Cortex of kidney (tissue), 1 donor: ENCODE data around the gene ZNF384.

Experiments used
- DNase-seq: peaks from one replicate; lab custom pipeline; 2025; lab: John Stamatoyannopoulos, UW

ZNF384 gene

DNA sequence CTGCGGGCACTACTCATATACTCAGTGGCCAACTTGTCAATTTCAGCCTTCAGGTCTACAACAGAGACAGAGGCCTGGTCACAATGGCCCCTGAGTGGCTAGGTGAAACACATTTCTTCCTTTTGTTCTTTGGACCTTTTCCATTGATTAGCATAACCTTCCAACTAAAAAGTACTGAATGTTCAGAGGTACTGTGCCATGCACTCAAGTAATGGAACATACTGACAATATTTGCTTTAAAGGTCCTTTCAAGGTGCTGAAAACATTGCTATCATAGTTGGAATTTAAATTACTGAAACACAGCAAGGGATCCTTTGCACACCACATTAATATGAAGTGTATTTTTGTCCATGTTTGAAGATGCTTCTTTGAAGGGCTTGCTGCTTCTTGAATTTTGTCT, 35.8 kb downstream of the ZNF384 start:
- no peak for DNase-seq

DNA sequence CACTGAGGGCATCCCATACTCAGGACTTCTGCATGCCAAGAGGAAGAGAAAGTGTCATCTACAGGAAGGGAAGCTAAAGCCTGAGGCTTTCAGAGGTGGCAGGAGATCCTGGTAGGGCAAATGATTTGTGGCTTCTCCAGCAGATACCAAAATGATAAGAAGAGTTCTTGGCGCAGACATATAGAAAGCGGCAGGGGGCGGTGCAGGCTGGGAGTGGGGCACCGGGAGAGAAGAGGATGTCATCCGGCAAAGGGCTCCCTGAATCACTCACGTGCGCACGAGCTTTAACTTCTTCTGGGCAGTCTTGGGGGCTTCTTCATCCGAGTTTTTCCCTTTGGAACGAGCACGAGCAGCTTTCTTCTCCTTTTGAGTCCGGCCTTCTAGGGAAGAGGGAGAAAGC, 36.8 kb downstream of the ZNF384 start:
- no peak for DNase-seq

DNA sequence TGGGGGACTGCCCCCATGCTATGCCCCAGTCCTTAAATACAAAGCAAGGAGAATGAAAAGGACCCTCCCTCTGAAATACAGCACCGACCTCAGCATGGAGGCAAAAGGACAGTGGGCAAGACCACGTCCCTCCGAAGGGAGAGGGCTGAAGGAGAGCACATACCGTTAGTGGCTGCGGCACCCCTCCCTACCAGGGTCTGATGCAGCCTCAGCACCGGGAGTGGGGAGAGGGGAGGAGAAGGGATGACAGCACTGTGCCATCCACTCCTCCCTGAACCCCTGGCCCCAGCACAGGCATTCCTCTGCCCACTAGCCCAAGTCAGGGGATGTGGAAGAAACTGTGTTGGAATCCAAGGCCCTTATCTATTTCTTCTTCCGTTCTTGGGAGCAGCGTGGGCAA, 38.3 kb downstream of the ZNF384 start:
- no peak for DNase-seq

DNA sequence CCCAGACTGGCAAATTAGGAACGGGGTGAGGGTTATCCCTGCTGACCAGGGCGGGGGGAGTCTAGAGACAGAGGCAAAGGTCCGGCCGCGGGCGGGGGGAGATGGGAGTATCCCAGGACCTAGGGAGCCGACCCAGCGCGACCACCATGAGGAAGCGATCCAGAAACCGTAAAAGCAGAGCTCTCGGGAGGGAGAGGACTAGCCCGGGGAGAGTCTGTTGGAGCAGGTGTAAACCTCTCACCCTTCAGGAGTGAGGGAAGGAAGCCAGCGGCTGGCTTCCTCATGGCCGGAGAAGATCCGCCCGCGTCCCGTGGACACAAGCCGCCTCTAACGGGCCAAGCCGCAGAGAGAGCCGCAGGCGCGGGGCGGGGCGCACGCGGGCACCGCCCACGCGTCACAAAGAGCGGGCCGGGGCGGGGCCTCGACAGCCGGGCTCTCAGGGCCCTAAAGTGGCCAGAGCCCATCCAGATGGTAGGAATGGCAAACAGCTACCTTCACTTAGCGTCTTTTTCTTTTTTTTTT, 42.0 kb downstream of the ZNF384 start, which contains the start of gene ACRBP:
Gene ACRBP (minus strand): TSS at position 350 of the 522 bp plus-strand sequence. CDS start 66 bp downstream, at position 284.
- DNase-seq = no peak

DNA sequence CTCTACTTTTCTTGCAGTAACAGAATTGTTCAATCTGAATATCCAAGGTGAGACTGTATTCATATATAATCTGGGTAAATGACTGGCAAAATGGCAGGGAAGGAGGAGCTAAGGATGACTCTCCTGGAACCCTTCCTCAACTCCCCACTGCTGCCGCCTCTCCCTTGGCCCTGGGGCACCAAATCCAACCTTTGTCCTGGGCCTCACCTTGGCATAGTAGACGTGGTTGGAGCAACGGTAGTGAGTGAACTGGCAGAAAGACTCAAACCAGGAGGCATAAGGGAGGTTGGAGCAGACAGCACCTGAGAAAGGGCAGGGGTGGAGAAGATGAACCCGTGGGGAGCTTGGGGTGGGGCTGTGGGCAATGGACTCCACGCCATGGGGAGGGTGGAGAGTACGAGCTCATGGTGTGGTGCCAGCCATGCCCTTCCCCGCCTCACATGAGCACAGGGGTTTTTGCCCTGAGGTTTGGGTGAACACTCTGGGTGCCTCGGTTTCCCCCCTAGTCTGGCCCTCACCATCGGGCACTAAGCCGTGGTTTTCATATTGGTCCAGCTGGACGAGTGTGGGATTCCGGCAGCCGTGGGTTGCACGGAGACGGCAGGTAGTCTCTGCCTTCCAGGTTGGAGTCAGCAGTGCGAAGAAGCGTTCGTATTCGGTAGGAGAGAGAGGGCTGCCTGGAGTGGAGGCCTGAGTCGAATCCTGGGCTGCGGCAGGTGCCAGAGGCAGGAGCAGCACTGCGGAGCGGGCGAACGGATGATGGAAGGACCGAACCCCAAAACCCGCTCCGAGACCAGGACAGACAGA, 42.7 kb downstream of the ZNF384 start:
- no peak for DNase-seq

DNA sequence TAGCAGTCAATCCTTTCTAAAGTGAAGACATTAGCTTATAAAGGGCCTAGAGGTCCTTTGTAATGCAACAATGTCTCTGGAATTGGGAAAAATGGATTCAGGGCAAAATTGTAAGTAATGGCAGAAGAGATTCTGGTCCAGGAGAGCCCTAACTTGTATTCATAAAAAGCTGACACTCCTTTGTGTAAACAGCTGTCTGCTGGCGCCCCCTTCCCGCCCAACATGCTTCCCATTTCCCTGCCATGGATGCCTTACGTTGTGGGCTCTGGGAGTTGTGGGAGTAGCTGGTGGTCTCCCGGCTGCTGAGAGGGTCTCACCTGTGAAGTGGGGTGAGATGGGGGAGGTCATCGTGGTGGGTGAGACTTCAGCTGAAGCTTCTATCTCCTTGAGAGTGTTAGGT, 44.3 kb downstream of the ZNF384 start:
- no peak for DNase-seq

DNA sequence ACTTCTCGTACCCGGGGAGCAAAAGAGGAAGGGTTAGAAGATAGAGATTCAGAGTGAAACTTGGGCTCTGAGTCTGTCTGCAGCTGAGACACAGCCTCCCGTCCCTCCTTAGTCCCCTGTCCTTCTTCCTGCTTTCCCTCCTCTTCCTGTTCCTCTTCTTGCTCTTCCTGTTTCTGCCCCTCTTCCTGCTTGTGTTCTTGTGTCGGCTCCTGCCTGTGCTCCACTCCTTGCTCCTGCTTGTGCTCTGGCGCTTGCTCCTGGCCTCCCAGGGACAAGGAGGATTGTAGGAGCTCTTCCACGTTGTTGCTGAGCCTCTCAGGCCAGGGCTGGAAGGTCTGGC, 44.9 kb downstream of the ZNF384 start:
- no peak for DNase-seq

DNA sequence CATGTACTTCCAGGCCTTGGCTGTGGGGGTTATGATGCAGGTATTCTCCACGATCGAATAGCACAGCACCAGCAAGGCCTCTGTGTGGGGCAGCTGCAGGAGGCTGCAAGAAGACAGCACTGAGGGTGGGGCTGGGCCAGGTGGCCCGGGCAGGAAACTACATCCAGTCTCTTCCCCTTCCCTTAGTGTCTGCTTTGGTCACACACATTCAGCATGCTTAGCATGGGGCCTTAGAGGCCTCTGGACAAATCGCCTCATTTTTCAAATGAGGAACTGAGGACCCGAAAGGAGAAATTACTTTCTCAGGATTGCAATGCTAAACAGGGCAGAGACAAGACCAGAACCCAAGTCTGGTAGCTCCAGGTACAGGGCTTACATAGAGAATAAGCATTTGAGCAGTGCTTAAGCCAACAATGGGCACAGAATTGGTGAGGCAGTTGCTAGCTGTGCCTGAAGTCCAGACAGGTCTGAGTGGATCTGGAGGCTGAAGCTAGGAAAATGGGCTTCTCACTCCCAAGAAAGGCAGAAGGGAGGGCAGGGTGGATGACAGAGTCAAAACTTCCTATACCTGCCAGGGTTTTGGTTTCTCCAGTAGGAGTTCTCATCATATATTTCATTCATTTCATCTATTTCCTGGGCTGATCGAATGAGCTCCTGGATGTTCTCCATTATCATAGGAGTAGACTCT, 45.5 kb downstream of the ZNF384 start:
- no peak for DNase-seq

DNA sequence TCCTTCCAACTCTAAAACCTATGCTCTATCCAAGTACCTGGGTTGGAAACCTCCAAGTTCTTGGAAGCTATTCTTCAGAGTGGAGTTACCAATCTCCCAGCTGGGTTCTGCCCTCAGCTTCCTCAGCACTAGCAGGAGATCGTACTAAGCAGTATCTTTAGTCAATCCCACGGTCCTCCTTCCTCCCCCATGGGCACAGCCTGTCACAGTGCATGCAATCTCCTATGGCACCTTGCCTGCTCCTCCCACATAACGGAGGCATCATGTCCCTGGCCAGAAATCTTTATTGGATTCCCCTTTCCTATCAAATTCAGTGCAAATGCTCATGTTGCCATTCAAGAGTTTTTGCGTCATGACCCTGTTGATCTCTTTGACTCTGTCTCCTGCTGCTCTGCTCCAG, 48.0 kb downstream of the ZNF384 start:
- DNase-seq = no peak

DNA sequence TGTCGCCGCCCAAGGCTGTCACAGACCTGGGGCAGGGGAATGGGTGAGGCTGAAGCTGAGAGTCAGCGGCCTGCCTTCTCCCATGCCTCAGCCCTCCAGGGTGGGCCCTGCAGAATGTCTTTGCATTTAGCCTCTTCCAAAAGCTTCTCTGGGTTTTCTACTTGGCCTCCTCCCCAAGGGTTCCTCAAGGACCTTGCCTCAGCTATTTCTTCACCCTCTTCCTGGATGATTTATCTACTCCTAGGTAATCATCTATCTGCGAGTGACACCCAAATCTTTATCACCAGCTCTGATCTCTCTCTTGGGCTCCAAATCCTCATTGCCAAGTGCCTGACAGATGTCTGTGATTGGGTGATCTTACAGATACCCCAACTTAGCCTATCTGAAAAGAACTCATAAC, 48.7 kb downstream of the ZNF384 start:
- DNase-seq = no peak

DNA sequence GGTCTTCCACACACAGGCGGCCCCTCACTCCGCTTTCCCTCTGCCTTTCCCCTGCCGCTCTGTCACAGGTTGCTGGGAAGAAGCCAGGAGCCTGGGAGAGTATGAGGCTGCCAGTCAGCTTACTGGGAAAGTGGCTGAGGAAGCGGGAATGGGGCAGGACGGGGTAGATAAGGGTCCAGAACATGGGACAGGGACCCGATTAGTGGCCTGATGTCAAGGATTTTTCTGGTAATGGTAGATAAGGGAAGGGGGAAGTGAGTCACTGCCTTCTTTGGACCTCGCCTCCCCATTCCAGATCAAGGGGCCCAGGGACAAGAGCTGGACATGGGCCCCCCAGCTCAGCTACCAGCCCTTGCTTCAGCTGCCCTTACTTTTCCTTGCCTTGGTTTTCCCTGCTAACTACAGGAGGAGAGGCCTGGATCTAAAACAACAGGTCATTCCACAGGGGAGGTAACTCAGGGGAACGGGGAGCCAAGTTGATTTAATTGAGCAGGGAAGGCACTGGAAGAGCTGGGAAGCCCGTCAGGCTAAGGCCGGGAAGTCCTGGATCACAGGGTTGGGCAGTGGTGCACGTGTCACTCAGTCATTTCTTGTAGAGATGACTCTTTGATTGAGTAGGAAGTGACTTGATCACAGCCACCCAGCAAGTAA, 49.9 kb downstream of the ZNF384 start:
- no peak for DNase-seq

DNA sequence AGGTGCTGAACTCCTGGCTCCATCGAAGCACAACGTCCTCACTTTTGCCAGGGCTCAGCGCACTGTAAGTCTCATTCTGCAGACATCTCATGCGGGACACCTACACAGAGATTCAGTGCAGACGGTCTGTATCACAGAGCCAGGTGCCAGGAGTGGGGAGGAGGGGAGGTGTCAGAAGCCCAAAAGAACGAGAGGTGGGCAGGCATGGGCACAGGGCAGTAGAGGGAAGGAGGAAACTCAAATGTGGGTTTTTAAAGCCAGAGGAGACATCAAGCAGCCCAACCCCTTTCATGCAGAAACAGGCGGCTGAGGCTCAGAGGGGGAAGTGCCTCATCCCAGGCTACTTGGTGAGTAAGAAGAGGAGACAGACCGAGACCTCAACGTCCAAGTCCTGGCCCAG, 50.9 kb downstream of the ZNF384 start:
- DNase-seq = no peak

DNA sequence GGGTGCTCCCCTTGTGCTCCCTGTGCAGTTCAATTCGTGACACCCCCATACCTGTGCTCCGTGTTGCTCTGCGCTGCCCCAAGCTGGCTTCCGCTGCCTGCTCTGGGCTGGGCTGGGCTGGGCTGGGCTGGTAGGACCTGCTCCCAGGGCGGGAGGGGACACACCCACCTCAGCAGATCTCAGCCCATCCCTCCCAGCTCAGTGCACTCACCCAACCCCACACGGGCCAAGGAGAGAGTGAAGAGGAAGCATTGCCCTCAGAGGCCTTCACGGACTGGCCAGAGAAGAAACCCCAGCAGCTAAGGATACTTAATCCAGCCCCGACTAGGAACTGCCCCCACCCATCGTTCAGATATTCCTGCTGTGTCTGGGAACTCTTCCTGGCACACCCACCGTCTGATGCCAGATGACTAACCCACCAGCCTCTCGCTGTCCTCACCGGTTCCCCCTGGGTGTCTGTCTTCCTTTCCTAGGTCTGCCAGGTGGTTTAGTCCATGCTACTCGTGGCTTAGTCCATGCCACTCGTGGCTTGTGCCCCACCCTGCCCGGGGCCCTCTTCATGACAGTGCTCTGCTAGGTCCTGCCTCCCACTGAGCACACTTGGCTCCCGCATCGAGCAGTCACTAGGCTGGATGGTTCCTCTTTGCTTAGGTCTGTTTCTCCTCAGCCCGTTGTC, 53.2 kb downstream of the ZNF384 start, which contains the start of gene LPAR5:
Gene LPAR5 (minus strand): TSS at position 104 of the 676 bp plus-strand sequence. CDS start 14,711 bp downstream, outside the sequence.
- no peak for DNase-seq

DNA sequence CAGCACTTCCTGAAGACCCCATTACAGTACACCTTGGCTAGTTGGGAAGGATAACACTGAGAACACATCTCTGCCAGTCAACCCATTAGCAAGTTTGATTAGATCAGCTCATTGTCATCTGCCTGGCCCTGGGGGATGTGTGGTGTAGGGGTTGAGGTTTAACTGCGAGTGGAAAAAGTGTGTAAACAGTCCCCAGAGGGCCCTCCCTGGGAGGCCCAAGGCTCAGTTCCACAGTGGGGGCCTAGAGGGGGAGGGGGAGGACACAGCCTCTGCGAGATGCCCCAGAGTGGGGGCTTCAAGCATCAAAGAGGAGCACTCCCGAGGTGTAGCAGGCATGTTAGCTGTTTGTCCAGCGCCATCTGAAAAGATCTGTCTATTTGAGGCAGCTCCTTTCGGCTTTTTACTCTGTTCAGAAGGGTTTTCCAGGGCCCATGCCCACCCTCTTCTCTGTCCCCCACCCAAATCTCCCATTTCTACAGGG, 53.8 kb downstream of the ZNF384 start:
- no peak for DNase-seq

DNA sequence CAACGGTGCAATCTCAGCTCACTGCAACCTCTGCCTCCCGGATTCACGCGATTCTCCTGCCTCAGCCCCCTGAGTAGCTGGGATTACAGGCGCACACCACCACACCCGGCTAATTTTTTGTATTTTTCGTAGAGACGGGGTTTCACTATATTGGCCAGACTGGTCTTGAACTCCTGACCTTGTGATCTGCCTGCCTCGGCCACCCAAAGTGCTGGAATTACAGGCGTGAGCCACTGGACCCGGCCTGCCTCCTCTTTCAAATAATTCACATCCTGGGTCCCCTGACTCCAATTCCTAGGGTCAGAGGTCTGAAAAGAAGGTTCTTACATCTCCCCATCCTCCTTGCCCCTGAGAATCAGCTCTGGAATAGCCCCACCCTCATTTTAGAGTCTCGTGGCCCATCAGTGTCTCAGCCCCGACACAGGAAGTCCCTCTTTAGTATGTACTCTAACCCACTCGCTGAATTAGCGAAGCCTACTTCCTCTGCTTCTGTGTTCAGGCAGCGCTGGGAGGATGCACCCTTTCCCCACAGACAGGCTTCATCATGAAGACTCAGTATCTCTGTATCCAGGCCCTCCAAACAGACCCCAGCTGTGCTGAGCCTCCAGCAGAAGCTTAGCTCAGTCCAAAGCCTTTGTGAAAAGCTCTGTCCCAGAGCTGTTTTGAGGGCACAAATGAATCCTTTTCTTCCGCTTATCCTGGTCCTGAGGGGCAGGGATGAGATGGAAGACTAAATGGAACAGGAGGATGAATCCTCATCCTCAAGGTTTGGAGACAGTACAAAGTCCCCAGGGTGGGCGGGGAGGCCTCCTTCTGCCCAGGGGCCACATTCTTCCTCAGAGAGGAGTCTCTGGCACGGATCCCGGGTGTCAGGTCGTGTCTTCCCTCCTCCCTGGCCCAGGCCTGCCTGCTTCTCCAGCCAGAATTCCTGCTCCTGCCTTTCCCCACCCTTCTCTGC, 56.9 kb downstream of the ZNF384 start:
- DNase-seq = no peak

DNA sequence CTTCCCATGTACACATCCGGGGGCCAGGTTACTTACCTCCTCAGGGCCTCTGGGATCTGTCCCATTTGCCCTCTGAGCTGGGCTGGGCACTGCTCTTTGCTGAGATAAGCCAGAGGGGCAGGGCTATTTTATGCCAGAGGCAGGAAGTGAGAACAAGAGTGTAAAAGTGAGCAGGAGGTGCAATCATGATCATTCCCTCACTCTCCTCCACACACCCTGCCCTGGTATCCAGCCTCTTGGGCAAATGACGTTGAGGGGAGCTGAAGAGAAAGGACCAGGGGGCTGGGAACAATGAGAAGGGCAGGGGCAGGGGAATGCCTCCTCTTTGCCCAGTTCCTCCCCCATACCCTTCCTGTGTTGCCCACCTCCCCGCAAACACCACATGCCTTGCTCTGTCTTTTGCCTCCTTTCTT, 57.6 kb downstream of the ZNF384 start:
- no peak for DNase-seq

DNA sequence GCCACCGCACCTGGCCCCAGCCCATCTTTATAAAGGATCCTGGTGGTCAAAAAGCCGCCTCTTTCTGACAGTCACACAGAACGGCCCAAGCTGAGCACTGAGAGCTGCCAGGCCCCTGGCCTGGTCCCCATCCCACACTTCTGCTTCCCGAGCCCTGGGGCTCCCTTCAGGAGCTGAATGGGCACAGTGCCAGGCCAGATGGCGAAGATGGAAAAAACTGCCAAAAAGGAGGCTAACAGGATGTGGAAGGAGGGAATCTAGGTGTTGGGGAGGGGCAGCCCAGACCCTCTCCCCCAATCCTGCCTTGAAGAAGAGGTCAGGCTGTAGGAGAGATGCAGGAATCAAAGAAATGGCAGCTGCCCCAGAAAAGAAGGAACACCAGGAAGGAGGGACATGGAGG, 58.4 kb downstream of the ZNF384 start:
- no peak for DNase-seq

DNA sequence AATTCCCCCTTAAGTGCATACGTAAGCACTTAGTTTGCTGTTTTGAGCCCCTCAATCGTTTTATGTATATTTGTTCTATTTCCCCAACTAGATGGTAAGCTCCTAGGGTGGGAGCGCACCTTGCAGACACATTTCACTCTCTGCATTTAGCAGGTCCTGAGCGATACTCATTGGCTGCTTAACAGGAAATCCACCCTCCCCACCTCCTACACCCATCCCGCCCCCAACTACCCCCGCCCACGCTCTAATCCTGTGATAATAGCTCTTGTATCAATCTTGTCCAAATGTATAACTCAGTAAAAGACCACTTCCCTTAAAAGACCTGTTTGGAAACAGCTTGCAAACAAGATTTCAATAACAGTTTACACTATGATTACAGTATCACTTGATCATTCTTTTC, 61.6 kb downstream of the ZNF384 start:
- no peak for DNase-seq

DNA sequence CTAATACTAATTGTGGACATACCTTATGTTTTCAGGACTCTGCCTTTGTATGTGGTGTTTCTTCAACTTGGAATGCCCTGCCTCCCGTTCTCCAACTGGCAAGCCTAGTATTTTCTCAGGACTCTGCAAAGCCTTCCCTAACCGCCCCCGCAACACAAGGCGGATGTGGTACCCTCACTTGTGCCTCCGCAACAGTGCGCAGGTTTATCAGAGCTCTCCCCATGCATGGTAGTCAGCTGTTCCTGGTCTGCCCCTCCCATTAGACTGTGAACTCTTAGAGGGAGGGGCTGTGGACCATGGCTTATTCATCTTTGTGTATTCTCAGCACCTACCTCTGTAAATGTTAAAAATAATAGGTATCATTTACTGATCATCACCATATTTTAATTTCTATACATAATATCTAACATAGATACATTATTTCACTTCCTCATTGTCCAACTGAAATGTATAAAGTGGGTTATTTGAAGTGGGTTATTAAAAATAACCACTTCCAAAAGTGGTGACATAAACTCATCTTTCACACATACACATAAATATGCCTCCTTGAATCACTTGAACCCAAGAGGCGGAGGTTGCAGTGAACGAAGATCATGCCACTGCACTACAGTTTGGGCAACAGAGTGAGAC, 62.4 kb downstream of the ZNF384 start:
- DNase-seq = no peak

DNA sequence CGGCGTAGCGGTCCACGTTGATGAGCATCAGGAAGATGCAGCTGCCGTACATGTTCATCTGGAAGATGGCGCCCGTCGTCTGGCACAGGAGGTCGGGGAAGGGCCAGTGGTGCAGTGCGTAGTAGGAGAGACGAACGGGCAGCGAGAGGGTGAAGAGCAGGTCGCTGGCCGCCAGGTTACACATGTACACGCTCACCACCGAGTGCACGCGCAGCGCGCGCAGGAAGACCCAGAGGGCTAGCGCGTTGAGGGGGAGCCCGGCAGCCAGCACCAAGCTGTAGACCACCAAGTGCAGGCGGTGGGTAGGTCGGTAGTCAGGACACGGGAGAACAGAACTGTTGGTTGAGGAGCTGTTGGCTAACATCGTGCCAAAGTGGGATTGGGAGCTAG, 68.3 kb downstream of the ZNF384 start:
- DNase-seq = no peak
